ENCODE data around the gene PDC.

Gene PDC

DNA sequence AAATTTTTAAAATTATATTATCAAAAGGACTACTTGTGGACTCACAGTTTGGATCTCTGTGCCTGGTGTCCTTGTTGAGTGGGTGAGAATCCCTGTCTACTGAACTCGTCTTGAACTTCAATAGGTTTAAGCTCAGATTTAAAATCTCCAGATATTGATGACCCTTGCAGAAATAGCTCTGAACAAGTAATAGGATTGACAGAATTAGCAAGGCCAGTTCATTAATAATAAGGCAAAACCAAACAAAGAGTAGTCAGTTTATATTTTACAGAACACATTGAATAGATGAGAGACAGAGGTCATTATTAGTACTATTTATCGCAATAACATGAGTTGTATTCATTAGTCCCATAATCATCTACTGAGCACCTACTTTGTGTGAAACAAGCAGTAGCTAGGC lies at the start of gene PDC:
Gene PDC (minus strand): TSS at position 101 of the 400 bp plus-strand sequence. CDS start 11,655 bp downstream, outside the sequence.
- FAIRE-seq, result no peak
- no peak for DNase-seq (ENCODE audit: extremely low spot score, insufficient read length, low read depth)

GRCh38 chr1:186503190-186503589 lies 42.3 kb upstream of the PDC start:
- no peak for FAIRE-seq
- no peak for DNase-seq (ENCODE audit: extremely low spot score, insufficient read length, low read depth)

- DNase-seq (ENCODE audit: extremely low spot score, insufficient read length, low read depth), result no peak
- FAIRE-seq, result peak; percentile 18
Observed at GRCh38 chr1:186502087-186502486, 41.2 kb upstream of the PDC start.

DNA sequence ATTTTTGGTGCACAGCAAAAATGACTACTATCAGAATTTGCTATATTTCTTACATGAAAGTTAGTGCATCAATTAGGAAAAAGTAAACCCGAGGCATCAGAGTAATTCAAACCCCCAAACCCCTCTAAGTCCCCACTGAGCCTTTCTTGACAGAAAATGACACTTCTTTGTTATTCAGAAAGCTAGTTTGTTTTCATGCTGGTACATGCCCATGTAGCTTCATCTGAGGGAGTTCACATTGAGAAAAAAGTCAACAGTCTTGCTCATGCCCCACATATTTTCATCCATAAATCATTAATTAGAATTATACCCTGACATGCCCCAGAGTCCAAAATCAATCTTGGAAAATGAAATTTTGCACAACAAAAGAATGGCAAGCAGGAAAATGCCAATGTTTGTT lies 39.9 kb upstream of the PDC start:
- FAIRE-seq (no peak), DNase-seq (ENCODE audit: extremely low spot score, insufficient read length, low read depth) (no peak)

DNA sequence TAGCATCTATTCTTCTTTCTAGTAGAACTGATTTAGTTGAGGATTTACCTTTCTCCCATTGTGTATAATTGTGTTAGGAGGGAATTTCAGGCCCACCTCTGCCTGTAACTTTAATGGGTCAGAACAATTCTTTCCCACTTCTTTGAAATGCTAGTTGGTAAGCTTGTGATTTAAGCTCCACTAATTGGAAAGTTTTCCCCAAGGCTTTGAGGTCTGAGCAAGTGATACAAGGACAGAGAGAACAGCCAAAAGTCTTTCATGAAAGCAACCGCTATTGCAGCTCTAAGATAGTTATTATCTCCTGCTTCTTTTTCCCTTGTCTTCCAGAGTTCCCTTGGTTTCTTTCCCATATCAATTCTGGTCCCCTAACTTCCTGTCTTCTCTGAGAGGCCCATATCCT lies 38.7 kb upstream of the PDC start:
- FAIRE-seq (no peak), DNase-seq (ENCODE audit: extremely low spot score, insufficient read length, low read depth) (no peak)

GRCh38 chr1:186498695-186499389 lies 37.9 kb upstream of the PDC start:
- no peak for FAIRE-seq
- no peak for DNase-seq (ENCODE audit: extremely low spot score, insufficient read length, low read depth)

DNA sequence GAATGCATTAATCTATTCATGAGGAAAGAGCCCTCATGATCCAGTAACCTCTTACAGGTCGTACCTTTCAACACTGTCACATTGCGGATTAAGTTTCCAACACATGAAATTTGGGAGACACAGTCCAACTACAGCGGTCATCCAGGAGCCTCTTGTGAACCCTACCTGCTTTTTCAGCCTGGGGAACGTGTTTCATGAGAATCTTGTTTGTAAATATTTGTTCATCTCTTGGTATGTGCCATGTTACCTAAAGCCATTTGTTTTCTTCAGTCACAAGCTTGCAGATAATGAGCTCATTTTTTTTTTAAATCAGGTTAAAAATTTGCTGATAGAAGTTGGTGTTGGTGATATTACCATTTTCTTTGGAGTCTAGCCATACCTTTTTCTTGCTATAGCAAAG lies 37.2 kb upstream of the PDC start:
- DNase-seq (ENCODE audit: extremely low spot score, insufficient read length, low read depth) (no peak), FAIRE-seq (no peak)

- FAIRE-seq (no peak), DNase-seq (ENCODE audit: extremely low spot score, insufficient read length, low read depth) (no peak)
Observed at GRCh38 chr1:186497651-186498050, 36.7 kb upstream of the PDC start.

- no peak for DNase-seq (ENCODE audit: extremely low spot score, insufficient read length, low read depth)
- no peak for FAIRE-seq
Observed at GRCh38 chr1:186496171-186496851, 35.4 kb upstream of the PDC start.

DNA sequence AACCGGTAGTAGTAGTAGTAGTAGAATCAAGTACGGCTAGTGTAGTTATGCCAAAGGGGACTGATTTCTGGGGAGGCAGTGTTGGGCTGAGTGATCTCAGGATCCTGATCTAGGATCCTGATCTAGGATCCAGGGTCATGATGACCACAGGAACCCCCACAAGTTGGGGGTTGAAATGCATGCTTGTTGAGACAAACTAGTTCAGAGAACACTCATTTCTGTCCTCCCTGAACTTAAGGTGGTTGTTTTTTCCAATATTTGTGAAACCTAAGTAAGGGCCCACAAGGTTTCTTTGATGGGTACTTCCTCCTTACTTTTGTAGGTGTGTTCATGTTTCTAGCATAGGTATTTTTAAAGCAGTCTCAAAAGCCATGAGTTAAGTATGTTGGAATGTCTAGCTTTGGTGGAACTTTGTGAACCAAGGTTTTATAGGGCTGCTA lies 33.9 kb upstream of the PDC start:
- DNase-seq (ENCODE audit: extremely low spot score, insufficient read length, low read depth) (no peak), FAIRE-seq (peak; percentile 9)

GRCh38 chr1:186492531-186493291 lies 31.8 kb upstream of the PDC start:
- FAIRE-seq, result no peak

GRCh38 chr1:186491336-186491735 lies 30.4 kb upstream of the PDC start:
- no peak for DNase-seq (ENCODE audit: extremely low spot score, insufficient read length, low read depth)
- no peak for FAIRE-seq

More at GRCh38 chr1:186492531-186493291, 31.8 kb upstream of the PDC start:
- no peak for DNase-seq (ENCODE audit: extremely low spot score, insufficient read length, low read depth)

DNA sequence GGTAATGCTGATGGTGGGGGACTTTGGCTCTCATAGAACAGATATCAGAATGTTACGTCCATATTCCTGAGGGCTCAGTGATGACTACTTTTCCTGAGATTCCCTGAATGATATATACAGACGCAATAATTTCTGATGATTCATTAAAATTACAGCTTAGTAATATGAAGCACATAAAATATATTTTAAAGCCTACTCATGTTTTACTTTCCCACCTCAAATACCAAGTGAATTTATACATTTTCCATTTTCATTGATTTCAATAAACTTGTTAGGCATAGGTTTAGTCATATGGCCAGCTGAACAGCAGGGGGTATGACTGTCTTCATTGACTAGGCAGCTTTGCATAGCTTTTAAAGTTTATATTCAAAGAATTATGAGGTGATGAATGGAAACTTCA lies 26.2 kb upstream of the PDC start:
- DNase-seq (ENCODE audit: extremely low spot score, insufficient read length, low read depth), result no peak
- no peak for FAIRE-seq

GRCh38 chr1:186486061-186486460 lies 25.1 kb upstream of the PDC start:
- DNase-seq (ENCODE audit: extremely low spot score, insufficient read length, low read depth), result no peak
- FAIRE-seq, result no peak

- DNase-seq (ENCODE audit: extremely low spot score, insufficient read length, low read depth) (no peak), FAIRE-seq (no peak)
Observed at GRCh38 chr1:186483561-186483960, 22.6 kb upstream of the PDC start.

DNA sequence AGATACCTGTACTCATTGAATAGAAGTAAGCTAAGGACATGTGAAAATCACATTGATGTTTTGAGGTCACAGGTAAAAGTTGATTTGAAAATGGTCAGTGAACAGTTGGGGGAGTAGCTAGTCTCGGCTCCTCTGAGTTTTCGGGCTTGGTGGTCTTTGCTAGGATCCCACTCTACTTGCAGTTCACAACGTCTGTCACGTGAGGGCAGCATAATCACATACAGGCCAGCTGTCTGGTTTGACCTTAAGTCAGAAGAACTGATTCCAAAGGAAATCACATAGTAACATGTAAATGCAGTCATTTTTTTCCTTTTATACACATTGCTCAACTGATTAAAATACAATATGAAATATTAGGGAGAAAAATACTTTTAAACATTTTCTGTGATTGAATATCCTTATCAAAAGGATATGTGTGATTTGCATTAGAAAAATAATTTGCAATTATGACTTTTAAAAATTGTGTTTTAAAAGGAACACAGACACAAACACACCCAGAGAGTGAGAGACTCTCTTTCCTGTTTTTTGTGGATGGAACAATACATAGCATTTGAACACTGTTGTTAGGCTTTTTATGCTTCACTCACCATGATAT lies 21.8 kb upstream of the PDC start:
- DNase-seq (ENCODE audit: extremely low spot score, insufficient read length, low read depth) (peak; percentile 20), FAIRE-seq (peak; percentile 86)

DNA sequence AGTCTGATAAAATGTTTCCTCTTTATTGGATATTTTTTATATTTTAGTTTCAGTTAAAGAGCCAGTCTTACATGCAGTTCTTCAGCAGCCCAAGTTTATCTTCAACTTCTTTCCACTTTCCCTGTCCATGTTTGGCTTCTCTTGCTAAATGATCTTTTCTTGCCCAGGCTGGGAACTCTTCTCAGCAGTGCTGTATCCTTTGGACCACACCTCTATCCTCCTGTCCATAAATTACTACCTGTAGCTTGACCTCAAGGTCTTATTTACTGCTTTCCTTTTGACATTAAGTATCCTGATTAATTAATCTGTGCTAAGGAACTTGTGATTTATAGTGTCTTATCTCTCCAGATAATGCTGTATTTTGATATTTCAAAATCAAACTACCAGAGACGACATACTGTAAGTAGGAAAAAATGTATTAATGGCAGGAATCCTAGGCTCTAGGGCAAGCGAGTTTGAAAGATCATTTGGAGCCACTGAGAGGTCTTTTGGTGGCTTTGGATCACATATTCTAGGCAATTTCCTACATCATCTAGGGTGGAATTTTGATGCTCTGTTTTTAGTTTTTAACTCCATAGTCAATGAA lies 20.5 kb upstream of the PDC start:
- DNase-seq (ENCODE audit: extremely low spot score, insufficient read length, low read depth) (no peak), FAIRE-seq (no peak)

GRCh38 chr1:186479162-186479561 lies 18.2 kb upstream of the PDC start:
- FAIRE-seq (no peak), DNase-seq (ENCODE audit: extremely low spot score, insufficient read length, low read depth) (no peak)

GRCh38 chr1:186476264-186477040 lies 15.5 kb upstream of the PDC start:
- FAIRE-seq (no peak), DNase-seq (ENCODE audit: extremely low spot score, insufficient read length, low read depth) (no peak)

Measured in GM18507 (cell line).